ENCODE results near the gene IMP3. TPM values are rescaled to one million over a fixed set of nuclear protein-coding genes. Genes with fewer than 3 reads are reported as not detected.
"Not testable (repeated sequence)": the region's sequence is repeated elsewhere in the genome, so short reads cannot be mapped to it uniquely, and the experiment has no call there.

Gene IMP3
- total RNA-seq, 1 experiment from 2014 or later: 126 TPM

DNA sequence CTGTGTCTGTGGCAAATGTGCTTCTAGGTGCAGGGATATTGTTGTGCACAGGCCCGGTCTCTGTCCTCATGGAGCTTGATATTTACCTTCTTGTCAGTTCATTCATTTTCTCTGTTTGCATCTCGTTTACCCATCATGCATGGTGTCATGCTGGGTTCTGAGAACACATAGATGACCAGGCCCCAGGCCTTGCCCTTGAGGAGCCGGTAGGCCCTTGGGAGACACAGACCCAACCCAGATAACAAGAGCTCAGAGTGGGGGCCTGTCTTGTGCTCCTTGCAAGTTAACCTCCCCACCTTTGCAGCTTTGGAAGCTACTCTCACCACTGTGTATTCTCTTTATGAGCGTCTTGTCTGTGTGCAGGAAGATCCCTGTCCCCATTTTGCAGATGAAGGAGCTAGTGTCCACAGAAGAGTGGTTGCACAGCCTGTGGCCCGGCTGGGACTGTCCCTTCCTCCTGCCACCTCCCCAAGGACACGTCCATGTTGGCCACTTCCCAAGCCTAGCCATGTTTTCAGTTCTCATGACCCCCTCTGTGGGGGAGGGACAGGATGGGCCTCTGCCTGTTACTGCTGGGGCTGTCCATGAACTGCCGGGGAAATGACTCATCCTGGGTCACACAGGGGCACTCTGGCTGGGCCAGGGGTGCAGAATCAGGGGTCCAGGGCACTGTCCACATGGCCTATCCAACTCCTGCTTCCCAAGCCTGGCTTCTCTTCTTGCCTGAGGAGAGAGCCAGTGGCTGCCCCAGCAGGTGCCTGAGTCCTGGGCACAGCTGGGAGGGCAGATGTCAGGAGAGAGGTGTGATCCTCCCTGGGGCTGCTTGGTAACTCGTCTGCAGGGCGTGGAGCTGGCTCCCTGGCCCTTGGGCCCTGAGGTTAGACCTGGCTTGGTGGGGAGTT is 11.1 kb upstream of the IMP3 start:
- peak; percentile 41 for DNase-seq (ENCODE audit: low read depth)

DNA sequence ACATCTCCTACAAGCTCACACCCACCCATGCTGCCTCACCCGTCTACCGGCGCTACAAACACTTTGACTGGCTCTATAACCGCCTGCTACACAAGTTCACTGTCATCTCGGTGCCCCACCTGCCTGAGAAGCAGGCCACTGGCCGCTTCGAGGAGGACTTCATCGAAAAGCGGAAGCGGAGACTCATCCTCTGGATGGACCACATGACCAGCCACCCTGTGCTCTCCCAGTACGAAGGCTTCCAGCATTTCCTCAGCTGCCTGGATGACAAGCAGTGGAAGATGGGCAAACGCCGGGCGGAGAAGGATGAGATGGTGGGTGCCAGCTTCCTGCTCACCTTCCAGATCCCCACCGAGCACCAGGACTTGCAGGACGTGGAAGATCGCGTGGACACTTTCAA is 9.8 kb upstream of the IMP3 start:
- no peak for DNase-seq (ENCODE audit: low read depth)

DNA sequence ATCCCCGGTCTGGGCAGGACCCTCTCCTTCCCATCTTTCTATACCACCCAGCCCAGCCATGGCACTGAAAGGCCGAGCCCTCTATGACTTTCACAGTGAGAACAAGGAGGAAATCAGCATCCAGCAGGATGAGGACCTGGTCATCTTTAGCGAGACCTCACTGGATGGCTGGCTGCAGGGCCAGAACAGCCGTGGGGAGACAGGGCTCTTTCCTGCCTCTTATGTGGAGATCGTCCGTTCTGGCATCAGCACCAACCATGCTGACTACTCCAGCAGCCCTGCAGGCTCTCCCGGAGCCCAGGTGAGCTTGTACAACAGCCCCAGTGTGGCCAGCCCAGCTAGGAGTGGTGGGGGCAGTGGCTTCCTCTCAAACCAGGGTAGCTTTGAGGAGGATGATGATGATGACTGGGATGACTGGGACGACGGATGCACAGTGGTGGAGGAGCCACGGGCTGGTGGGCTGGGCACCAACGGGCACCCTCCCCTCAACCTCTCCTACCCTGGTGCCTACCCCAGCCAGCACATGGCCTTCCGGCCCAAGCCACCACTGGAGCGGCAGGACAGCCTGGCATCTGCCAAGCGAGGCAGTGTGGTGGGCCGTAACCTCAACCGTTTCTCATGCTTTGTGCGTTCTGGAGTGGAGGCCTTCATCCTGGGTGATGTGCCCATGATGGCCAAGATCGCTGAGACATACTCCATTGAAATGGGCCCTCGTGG is 9.2 kb upstream of the IMP3 start:
- DNase-seq (ENCODE audit: low read depth): no peak

DNA sequence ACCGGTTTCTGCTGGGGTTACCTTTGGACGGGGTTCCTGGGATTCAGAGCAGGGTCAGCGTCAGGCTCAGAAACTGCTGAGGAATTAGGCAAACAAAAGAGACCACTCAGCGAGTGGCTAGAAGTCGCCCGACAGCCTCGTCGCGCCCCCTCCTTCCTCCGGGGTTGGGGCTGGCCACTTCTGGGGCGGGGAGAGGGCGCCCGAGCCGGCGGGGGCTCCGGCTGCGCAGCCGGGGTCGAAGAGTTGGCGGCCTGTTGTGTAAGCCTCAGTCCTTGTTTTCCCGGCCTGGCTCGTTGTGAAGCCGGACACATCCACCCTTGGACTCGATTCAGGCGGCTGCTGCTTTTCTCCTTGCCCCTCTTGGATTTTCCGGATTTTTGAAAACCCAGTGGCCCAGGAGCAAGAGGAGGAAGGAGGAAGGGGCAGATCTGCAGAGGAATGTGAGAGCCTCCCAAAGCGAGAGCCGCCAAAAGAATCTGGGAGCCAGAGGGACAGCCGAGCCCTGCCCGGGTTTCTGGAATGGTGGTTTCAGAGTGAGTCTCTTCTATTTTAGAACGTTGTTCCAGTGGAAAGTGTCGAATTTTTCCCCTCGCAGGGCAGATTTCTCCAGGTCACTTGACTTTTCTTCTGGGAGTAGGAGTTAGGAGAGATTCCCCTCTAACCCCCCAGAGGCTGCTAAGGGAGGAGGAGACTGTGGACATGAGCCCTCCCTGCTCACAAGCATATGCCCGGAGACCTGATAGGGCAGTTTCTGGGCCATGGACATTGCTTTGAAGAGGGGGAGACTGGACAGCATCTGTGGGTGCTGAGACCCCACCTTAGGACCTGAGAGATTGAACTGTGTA is 8.4 kb upstream of the IMP3 start:
- peak; percentile 45 for DNase-seq (ENCODE audit: low read depth)

DNA sequence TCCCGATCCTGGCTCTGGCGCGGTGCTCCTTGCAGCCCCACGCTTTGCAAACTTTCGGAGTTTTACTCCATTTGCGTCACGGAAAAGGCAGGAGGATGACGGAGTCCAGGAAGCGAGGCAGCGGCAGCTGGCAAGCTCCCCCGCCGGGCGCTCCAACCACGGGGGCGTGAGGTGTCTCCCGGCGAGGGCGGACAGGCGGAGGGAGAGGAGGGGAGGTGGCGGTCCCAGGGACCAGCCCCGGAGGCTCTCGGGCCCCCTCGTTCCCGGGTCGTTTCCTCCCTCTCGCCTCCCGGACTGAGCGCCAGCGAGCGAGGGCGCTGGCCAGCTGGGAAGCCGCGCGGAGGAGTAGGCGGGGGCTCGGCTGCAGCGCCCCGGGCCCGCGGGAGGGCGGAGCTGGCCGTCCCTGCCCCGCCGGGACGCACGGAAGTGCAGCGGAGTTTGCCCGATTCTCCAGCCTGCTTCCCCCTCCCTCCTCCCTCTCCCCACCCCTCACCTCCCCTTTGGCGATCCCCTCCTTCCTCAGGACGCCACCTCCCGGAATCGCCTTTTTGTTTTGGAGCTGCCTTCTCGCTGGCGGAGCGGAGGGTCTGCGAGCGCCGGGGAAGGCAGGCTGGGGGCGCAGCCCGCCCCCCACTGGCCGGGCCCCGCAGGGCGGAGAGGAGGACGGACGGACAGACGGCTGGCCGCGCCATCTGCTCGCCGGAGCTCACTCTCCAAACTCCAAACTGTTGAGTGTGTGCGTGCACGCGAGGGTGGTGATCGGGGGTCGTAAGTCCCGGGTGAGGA is 7.5 kb upstream of the IMP3 start, which contains the start of gene SNX33:
Gene SNX33, plus strand, starts transcription at position 543 of the 786 bp plus-strand sequence. CDS start 1,191 bp downstream, outside the sequence.
- DNase-seq (ENCODE audit: low read depth): peak; percentile 88

DNA sequence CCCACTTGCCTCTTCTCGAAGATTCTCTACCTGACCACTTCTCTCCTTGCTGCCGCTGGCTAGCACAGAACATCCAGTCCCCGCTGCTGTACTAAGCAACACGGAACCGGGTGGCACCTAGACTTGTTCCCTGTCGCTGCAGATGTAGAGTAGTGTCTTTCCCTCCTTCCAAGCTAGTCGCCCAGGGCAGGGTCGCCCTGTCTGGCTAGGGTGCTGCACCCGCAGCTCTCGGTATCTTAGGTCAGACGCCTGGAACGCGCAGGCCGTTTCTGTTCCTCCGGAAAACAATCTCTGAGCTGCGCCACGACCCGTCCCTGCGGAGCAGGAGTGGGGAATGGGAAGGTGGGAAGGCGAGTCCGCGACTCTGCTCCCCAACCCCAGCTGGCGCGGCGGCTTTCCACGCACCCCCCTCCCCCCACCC is 6.9 kb upstream of the IMP3 start:
- no peak for DNase-seq (ENCODE audit: low read depth)

DNA sequence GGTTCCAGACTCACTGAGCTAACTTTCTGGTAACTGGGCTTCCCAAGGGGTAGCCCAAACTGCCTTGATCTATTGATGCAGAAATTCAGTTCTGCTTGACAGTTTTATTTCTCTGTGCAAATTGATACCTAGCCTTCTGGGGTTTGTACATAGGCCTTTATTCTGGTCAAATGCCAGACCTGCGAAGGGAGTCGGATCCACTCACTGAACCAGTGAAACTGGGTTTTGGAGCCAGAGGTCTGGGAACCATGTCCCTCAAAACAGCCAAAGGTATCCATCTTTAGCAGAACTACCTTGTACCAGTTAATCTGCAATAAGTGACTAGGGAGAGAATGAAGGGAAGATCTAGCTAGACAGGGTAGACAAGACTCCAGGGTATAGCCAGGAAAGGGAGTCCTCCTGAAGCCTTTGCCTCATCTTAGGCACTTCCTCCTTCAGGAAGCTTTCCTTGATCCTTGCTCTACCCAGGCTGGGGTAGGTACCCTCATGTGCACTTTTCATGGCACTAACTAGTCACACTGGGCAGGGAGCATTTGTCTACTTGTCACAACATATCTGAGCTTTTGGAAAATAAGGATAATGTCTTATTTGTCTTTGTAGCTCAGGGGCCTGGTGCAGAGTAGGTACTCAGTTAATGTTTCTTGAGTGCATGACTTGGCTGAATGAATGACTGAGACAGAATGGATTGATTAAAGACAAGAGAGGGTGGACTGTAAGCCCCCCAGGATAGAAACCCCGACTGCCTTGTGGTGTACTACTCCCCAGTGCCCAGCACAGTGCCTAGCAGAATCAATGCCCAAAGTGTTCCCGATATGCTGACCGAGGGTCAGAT is 6.3 kb upstream of the IMP3 start:
- no peak for DNase-seq (ENCODE audit: low read depth)

DNA sequence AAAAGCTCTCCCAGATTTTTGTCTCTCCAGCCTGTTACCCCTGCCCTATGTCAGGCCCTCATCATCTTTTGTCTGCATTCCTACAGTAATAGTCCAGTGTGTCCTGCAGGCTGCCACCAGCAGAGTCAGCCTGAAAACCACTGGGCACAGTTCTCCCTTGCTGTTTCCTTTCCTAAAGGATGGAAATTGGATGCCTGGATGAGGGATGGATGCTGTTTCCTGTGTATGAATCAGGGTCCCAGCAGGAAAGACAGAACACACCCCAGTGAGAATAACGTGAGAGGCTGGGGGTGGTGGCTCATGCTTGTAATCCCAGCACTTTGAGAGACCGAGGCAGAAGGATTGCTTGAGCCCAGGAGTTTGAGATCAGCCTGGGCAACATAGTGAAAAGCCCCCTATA is 4.4 kb upstream of the IMP3 start:
- peak; percentile 43 for DNase-seq (ENCODE audit: low read depth)

DNA sequence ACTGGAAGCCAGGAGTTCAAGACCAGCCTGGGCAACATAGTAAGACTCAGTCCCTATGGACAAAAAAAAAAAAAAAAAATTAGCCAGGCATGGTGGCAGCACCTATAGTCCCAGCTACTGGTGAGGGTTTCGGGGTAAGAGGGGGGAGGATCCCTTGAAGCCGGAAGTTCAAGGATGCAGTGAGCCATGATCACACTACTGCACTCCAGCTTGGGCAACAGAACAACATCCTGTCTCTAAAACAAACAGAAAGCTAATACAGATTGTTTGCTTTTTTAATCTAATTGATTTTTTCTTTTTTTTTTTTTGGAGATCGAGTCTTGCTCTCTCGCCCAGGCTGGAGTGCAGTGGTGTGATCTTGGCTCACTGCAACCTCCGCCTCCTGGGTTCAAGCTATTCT is 1.6 kb upstream of the IMP3 start:
- no peak for DNase-seq (ENCODE audit: low read depth)

DNA sequence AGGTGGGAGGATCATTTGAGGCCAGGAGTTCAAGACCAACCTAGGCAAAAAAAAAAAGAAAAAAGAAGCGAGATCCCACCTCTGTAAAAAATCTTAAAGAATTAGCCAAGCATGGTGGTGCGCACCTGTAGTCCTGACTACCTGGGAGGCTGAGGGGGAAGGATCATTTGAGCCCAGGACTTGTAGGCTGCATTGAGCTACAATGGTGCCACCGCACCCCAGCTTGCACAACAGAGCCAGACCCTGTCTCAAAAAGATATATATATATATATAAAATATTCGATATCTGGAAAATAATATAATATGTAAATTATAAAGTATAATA is 1.1 kb upstream of the IMP3 start:
- DNase-seq (ENCODE audit: low read depth): no peak

DNA sequence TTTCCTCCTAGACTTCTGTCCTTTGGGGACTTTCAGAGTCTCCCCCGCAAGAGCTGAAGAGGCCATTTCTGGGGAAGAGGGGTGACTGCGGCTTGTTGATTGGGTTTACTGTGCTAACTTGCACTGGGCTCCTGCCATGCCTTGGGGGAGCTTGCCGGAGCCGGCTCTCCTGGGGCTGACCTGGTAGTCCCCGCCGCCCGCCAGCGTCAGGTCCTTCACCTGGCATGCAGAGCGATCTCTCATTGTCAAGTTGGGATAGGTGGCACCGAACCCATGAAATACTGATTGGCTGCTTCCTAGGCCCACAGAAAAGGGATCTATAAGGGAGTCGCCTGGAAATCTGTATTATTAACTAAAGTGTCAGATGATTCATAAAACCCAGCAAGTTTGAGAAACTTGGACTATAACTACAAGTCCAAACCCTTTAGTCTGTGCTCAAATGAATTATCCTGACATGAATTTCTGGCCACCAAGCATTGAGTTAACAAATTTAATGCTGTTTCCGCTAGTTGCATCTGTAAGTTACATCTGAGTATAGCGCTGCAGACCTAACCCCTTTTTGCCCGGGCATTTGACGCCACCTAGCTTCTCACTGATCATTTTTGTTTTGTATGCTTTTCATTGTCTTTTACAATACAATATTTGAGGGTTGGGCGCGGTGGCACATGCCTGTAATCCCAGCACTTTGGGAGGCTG is 607 bp upstream of the IMP3 start:
- DNase-seq (ENCODE audit: low read depth): peak; percentile 42

DNA sequence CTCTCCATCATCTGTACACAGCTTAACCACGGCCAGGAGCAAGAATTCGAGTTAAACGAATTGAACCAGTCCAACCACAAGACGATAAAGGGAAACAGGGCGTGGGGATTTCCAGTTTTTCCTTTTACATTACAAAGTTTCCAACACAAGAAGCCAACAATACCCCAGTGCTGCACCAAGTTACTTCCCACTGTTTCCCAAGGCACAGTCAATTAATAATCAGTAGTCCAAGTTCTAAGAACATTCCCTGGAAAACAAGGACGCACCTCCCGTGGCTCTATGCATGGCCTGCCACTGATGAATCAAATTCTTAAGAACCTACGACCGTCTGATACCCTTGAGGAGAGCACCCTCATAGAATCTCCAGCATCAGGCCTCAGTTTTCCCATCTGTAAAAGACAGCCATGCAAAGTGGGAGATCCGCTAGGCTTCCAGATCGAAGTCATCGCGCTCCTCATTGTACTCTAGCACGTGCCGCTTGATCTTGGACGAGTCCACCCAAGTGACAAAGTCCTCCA is 774 bp downstream of the IMP3 start:
- no peak for DNase-seq (ENCODE audit: low read depth)

DNA sequence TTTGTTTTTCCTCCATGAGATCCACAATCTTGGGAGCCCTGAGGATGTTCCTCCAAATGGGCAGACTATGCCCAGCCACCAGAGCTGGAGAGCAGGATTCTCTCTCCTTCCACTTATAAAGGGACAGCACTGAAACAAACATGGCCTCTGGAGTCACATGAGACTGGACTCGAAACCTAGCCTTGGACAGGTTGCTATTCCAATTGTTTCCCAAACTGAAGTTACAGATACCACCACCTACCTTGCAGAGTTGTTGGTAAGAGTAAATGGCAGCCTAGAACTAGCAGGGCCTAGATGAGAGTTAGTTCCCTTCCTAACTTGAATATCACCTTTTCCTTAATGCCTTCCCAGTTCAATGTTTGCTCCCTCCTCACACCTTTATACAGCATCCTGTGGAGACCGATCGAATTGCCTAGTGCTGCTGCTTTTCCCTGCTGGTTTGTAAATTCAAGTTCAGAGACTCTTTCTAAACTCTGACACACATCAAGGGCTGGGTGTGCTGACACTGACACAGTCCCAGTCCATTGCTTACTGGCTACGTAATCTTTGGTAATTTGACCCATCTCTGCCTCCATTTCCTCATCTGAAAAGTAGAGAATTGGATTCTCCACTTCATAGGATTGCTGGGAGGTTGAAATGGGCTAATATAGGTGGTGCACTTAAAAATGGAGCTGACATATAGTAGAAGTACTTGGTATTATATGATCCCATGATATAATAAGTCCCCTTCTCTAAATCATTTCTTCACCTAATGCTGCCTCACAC is 2.6 kb downstream of the IMP3 start:
- DNase-seq (ENCODE audit: low read depth): no peak

DNA sequence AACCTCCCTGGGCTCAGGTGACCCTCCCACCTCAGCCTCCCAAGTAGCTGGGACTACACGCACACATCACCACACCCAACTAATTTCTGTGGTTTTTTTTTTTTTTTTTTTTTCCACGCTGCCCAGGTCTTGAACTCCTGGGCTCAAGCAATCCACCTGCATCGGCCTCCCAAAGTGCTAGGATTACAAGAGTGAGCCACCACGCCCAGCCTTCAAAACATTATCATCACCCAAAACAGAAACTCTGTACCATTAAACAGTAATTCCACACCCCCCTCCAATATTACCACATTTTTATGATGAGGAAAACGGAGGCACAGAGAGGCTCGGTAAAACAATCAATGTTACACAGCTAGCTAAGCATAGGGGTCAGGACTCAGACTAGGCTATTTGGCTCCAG is 4.0 kb downstream of the IMP3 start:
- DNase-seq (ENCODE audit: low read depth): no peak

DNA sequence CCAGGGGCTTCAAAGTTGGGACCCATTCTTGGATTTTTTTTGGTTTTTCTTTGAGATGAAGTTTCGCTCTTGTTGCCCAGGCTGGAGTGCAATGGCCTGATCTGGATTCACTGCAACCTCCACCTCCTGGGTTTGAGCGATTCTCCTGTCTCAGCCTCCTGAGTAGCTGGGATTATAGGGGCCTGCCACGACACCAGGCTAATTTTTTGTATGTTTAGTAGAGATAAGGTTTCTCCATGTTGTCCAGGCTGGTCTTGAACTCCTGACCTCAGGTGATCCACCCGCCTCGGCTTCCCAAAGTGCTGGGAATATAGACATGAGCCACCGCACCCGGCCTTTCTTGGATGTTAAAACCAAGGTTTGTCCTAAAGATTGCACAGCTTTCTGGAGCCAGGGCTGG is 6.1 kb downstream of the IMP3 start:
- DNase-seq (ENCODE audit: low read depth): not testable (repeated sequence)

DNA sequence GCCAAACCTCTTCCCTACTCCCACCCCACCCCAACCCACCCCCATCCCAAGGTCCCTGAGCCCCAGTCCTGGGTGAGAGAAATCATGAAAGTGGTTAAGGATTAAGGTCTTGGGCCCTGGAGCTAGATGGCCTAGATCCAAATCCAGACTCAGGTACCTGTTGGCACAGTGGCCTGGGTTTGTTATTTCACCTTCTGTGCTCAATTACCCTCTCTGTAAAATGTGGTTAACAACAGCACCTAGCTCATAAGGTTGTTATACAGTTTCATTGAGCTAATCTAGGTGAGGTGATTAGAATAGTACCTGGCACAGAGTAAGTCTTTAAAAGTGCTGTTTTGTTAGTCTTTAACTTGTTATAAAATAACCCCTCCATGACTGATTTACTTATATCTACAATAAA is 8.1 kb downstream of the IMP3 start:
- no peak for DNase-seq (ENCODE audit: low read depth)

DNA sequence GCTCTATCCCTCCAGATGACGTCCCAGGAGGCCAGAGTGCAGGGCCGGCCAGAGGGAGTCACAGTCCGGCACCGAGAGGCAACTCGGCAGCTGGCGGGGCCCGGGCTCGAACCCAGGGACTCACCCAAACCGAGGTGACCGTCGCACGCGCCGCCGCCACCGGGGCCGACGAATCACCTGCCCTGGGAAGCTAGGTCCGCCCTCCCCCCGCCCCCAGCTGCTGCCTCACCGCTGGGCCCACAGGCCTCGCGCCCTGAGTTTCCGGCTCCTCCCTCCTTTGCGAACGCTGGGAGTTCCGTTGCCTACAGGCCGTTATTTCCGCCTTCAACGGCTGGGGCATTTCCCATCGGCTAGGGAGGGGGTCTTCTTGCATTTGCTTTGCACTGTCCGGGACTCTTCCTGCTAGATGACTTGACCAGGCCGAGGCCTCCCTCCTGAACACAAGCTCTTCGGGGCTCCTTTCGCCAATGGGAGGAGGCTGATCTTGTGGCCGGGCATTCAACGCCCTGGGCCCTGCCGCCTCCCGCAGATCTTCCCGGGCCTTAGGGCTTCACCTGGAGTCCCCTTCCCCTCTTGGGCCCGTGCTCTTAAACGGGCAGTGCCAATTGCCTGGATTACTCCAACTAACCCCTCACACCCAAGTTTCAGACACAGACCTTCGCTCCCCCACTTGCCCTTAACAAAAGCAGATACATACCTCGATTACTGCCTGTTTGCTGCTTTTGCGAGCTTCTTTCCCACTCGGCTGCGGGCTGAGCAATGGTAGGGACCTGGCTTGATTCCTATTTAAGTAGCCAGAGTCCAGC is 14.3 kb downstream of the IMP3 start, which contains the start of gene SNUPN:
Gene SNUPN, minus strand, starts transcription at position 184 of the 806 bp plus-strand sequence. CDS start 4,674 bp downstream, outside the sequence.
- peak; percentile 96 for DNase-seq (ENCODE audit: low read depth)

DNA sequence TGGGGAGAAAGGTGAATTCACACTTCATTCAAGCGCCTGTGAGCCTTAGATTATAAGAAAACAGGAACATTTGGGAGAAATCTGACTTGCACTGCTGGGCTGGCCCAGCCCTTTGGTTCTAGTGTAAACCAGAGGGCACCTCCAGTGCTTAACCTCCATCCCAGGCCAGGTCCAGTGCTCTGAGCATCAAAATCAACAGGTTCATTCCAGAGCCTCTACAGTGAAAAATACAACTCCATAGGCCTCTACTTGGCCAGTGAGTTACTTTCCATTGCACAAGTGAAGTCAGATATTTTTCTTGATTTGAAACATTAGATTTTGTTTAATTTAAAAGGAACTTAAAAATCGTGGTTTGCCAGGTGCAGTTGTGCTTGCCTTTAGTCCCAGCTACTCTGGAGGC is 17.5 kb downstream of the IMP3 start:
- DNase-seq (ENCODE audit: low read depth): no peak
